A549 (cell line): ENCODE results near the gene CEACAM16. TPM values are rescaled to one million over a fixed set of nuclear protein-coding genes. Genes with fewer than 3 reads are reported as not detected.

Experiments
- BCL3 ChIP-seq: fragments of >200 bp; sonication (Bioruptor Twin); formaldehyde crosslinking; IDR thresholded peaks from 3 replicates; pipeline ENCODE4 v1.6.1; 2016
- CBX8 ChIP-seq: fragments of 200-600 bp; sonication (generic); IDR thresholded peaks from 2 replicates; pipeline ENCODE4 v1.6.1; 2016
- CHD4 ChIP-seq: fragments of 200-600 bp; sonication (generic); IDR thresholded peaks from 2 replicates; pipeline ENCODE4 v1.6.1; 2016; ENCODE audit warnings: antibody characterized with exemption, mild to moderate bottlenecking, borderline replicate concordance
- EHMT2 ChIP-seq: fragments of 200-600 bp; sonication (generic); IDR thresholded peaks from 2 replicates; pipeline ENCODE4 v1.6.1; 2016; ENCODE audit warnings: antibody characterized with exemption, low read depth, mild to moderate bottlenecking, moderate library complexity
- ELK1 ChIP-seq: fragments of 150-350 bp; IDR thresholded peaks from 2 replicates; pipeline ENCODE4 v1.6.1; 2014; ENCODE audit warnings: low read depth, mild to moderate bottlenecking, low read length
- ESRRA ChIP-seq: fragments of 150-350 bp; IDR thresholded peaks from 2 replicates; pipeline ENCODE4 v1.6.1; 2014; ENCODE audit warnings: mild to moderate bottlenecking, low read length, borderline replicate concordance
- FOSL2 ChIP-seq, 2 experiments: fragments of 450-650 bp in 1 of 2; fragments of >200 bp in 1 of 2; sonication (Bioruptor Twin) in 1 of 2; formaldehyde crosslinking; IDR thresholded peaks; 2 replicates each; pipeline versions ENCODE4 v1.5.0 to v1.6.1; 2016 to 2020; ENCODE audit warnings: mild to moderate bottlenecking in 1 of 2, moderate library complexity in 1 of 2
- HOXB13 ChIP-seq: fragments of 250-450 bp; sonication (Bioruptor Pico); IDR thresholded peaks from 2 replicates; pipeline ENCODE4 v1.5.0; 2020; ENCODE audit warnings: low read depth, mild to moderate bottlenecking, moderate library complexity
- JUN ChIP-seq, 2 experiments: fragments of >200 bp; sonication (Bioruptor Twin); formaldehyde crosslinking; IDR thresholded peaks; 2 replicates in 1 of 2; 3 replicates in 1 of 2; pipeline ENCODE4 v1.6.1; 2016 to 2017
- JUNB ChIP-seq: fragments of >200 bp; sonication (Bioruptor Twin); formaldehyde crosslinking; IDR thresholded peaks from 2 replicates; pipeline ENCODE4 v1.6.1; 2016
- KDM1A ChIP-seq: fragments of 200-600 bp; sonication (generic); IDR thresholded peaks from 2 replicates; pipeline ENCODE4 v1.6.1; 2016; ENCODE audit warnings: low read depth, mild to moderate bottlenecking
- KDM5A ChIP-seq: fragments of 200-600 bp; sonication (generic); IDR thresholded peaks from 2 replicates; pipeline ENCODE4 v1.6.1; 2016; ENCODE audit warnings: antibody characterized with exemption, mild to moderate bottlenecking
- MAFK ChIP-seq: fragments of 450-650 bp; IDR thresholded peaks from 2 replicates; pipeline ENCODE4 v1.6.1; 2014; ENCODE audit not compliant: partially characterized antibody
- MYC ChIP-seq: IDR thresholded peaks from 2 replicates; pipeline ENCODE4 v1.6.1; 2012; ENCODE audit warnings: mild to moderate bottlenecking, inconsistent platforms, low read length, improper control_type of control experiment, borderline replicate concordance
- NPAS2 ChIP-seq: fragments of 250-450 bp; sonication (Bioruptor Pico); IDR thresholded peaks from 2 replicates; pipeline ENCODE4 v1.8.0; 2022; ENCODE audit warnings: mild to moderate bottlenecking, moderate library complexity, borderline replicate concordance
- NR3C1 ChIP-seq: fragments of >200 bp; sonication (Bioruptor Twin); formaldehyde crosslinking; IDR thresholded peaks from 3 replicates; pipeline ENCODE4 v1.6.1; 2017
- PBX3 ChIP-seq: IDR thresholded peaks from 2 replicates; pipeline ENCODE4 v1.6.1; 2012
- PHF8 ChIP-seq: fragments of 200-600 bp; sonication (generic); IDR thresholded peaks from 2 replicates; pipeline ENCODE4 v1.6.1; 2016; ENCODE audit warnings: low read depth, mild to moderate bottlenecking, antibody characterized with exemption, moderate library complexity, borderline replicate concordance
- POLR2AphosphoS2 ChIP-seq: conservative IDR thresholded peaks from 2 replicates; pipeline ENCODE4 v1.6.1; 2012; ENCODE audit warnings: low read length, improper control_type of control experiment, inconsistent platforms
- SMC3 ChIP-seq: fragments of >200 bp; sonication (Bioruptor Twin); formaldehyde crosslinking; IDR thresholded peaks from 3 replicates; pipeline ENCODE4 v1.6.1; 2018; ENCODE audit warnings: inconsistent platforms
- SREBF2 ChIP-seq: fragments of 450-650 bp; IDR thresholded peaks from 2 replicates; pipeline ENCODE4 v1.6.1; 2014; ENCODE audit warnings: mild to moderate bottlenecking, moderate library complexity
- ZFP36 ChIP-seq: fragments of 450-650 bp; IDR thresholded peaks from 2 replicates; pipeline ENCODE4 v1.6.1; 2014; ENCODE audit warnings: borderline replicate concordance; ENCODE audit not compliant: partially characterized antibody
- ZNF302 ChIP-seq: fragments of 250-450 bp; sonication (Bioruptor Pico); IDR thresholded peaks from 2 replicates; pipeline ENCODE4 v1.9.0; 2021; ENCODE audit warnings: inconsistent platforms, mild to moderate bottlenecking, moderate library complexity
- polyA plus RNA-seq, 4 experiments: library from polyadenylated mRNA; depleted of rRNA in 3 of 4; stranded (reverse); fragments of >200 nt; fragmentation: RNase III in 1 of 4; extraction: RNeasy Plus Mini Kit Qiagen cat#74134 plus additional on column Dnase treatment in 1 of 4; gene quantifications; 2 replicates in 3 of 4; 3 replicates in 1 of 4; pipeline ENCODE4 v1.2.3, GENCODE V29; 2011 to 2017
- TF ChIP-seq, protein P1 (sequence below): fragments of >200 bp; sonication (Bioruptor Twin); formaldehyde crosslinking; IDR thresholded peaks from 3 replicates; pipeline ENCODE4 v1.5.1; 2016
- TF ChIP-seq, protein P2 (sequence below): fragments of 250-450 bp; sonication (Bioruptor Pico); IDR thresholded peaks from 2 replicates; pipeline ENCODE4 v1.5.0; 2020; ENCODE audit warnings: low read depth, mild to moderate bottlenecking, moderate library complexity

The CEACAM16 gene
- polyA plus RNA-seq, 2 of the 4 experiments (the other 2 are of a cell fraction) = not detected

GRCh38 chr19:44738603-44739558 is 39.9 kb downstream of the CEACAM16 start (continued):
- TF ChIP-seq ELK1 = no peak
- peak; percentile 52; the same call in 1 of the 2 replicates for TF ChIP-seq ZNF302 (CRISPR knock-in tag)
- TF ChIP-seq NPAS2 (CRISPR knock-in tag) = no peak
- peak; percentile 62 for TF ChIP-seq ZFP36
- TF ChIP-seq BCL3 = peak; percentile 88; the same call in 2 of the 3 replicates
- TF ChIP-seq, protein P1, sequence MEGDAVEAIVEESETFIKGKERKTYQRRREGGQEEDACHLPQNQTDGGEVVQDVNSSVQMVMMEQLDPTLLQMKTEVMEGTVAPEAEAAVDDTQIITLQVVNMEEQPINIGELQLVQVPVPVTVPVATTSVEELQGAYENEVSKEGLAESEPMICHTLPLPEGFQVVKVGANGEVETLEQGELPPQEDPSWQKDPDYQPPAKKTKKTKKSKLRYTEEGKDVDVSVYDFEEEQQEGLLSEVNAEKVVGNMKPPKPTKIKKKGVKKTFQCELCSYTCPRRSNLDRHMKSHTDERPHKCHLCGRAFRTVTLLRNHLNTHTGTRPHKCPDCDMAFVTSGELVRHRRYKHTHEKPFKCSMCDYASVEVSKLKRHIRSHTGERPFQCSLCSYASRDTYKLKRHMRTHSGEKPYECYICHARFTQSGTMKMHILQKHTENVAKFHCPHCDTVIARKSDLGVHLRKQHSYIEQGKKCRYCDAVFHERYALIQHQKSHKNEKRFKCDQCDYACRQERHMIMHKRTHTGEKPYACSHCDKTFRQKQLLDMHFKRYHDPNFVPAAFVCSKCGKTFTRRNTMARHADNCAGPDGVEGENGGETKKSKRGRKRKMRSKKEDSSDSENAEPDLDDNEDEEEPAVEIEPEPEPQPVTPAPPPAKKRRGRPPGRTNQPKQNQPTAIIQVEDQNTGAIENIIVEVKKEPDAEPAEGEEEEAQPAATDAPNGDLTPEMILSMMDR = no peak
- TF ChIP-seq EHMT2 = no peak
- peak; percentile 92 for TF ChIP-seq MAFK
- TF ChIP-seq, protein P2, sequence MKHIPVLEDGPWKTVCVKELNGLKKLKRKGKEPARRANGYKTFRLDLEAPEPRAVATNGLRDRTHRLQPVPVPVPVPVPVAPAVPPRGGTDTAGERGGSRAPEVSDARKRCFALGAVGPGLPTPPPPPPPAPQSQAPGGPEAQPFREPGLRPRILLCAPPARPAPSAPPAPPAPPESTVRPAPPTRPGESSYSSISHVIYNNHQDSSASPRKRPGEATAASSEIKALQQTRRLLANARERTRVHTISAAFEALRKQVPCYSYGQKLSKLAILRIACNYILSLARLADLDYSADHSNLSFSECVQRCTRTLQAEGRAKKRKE (CRISPR knock-in tag) = peak; percentile 55; the same call in 1 of the 2 replicates
- TF ChIP-seq ESRRA = peak; percentile 71
- TF ChIP-seq NR3C1 = no peak
- TF ChIP-seq PHF8 = no peak
- TF ChIP-seq HOXB13 (CRISPR knock-in tag) = peak; percentile 82
- TF ChIP-seq CBX8 = no peak
- peak; percentile 27; the same call in 1 of the 2 replicates for TF ChIP-seq FOSL2 (IDR thresholded peaks at IDR 0.05)
- TF ChIP-seq FOSL2 (CRISPR knock-in tag; IDR thresholded peaks at IDR 0.05) = peak; percentile 89
- no peak for TF ChIP-seq KDM1A
- peak; percentile 44; the same call in 2 of the 3 replicates for TF ChIP-seq SMC3
- peak; percentile 94 to 97; a peak in 4 of 5 replicates for TF ChIP-seq JUN (IDR thresholded peaks at IDR 0.05)
- TF ChIP-seq KDM5A = no peak
- peak; percentile 66; the same call in 1 of the 2 replicates for TF ChIP-seq PBX3
- no peak for TF ChIP-seq SREBF2
- no peak for TF ChIP-seq CHD4
- TF ChIP-seq JUNB = peak; percentile 70
- TF ChIP-seq POLR2AphosphoS2 = 0 out of 2 replicates have a peak, but pooled peaks have one; percentile 31
- TF ChIP-seq MYC = peak; percentile 55; the same call in 1 of the 2 replicates
